HuH-7 (cell line): ENCODE data around the gene ANKS1A.
"Not testable (repeated sequence)": the region's sequence is repeated elsewhere in the genome, so short reads cannot be mapped to it uniquely, and the experiment has no call there.

ENCODE experiments used
- DNase-seq: peaks from one replicate; pipeline ENCODE4 v3.0.0; 2011; ENCODE audit warnings: low spot score

ANKS1A gene

GRCh38 chr6:34888874-34889555 is at the start of gene ANKS1A:
Gene ANKS1A, plus strand, starts transcription at chr6:34889255. Its CDS starts 148 bp downstream, at chr6:34889403.
- peak; percentile 76 for DNase-seq

GRCh38 chr6:34839666-34840352 is 49.2 kb upstream of the ANKS1A start:
- no peak for DNase-seq

GRCh38 chr6:34849066-34849465 is 40.0 kb upstream of the ANKS1A start:
- DNase-seq: not testable (repeated sequence)

- no peak for DNase-seq
These were observed 37.7 kb upstream of the ANKS1A start for GRCh38 chr6:34851361-34851760.

GRCh38 chr6:34852406-34853085 is 36.5 kb upstream of the ANKS1A start:
- no peak for DNase-seq

- no peak for DNase-seq
These were observed 33.6 kb upstream of the ANKS1A start for GRCh38 chr6:34855463-34855862.

GRCh38 chr6:34858681-34859080 is 30.4 kb upstream of the ANKS1A start:
- no peak for DNase-seq

- DNase-seq: no peak
These were observed 29.1 kb upstream of the ANKS1A start for GRCh38 chr6:34859951-34860350.

GRCh38 chr6:34860776-34861175 is 28.3 kb upstream of the ANKS1A start:
- no peak for DNase-seq

GRCh38 chr6:34864007-34864406 is 25.0 kb upstream of the ANKS1A start:
- DNase-seq: no peak

- no peak for DNase-seq
These were observed 23.9 kb upstream of the ANKS1A start for GRCh38 chr6:34865107-34865506.

- DNase-seq: no peak
These were observed 22.5 kb upstream of the ANKS1A start for GRCh38 chr6:34866509-34866908.

- no peak for DNase-seq
These were observed 21.6 kb upstream of the ANKS1A start for GRCh38 chr6:34867484-34867883.

GRCh38 chr6:34871853-34872252 is 17.2 kb upstream of the ANKS1A start:
- DNase-seq: no peak

- DNase-seq: no peak
These were observed 16.7 kb upstream of the ANKS1A start for GRCh38 chr6:34872332-34872731.

GRCh38 chr6:34875292-34876213 is 13.5 kb upstream of the ANKS1A start:
- DNase-seq: no peak

GRCh38 chr6:34876472-34876871 is 12.6 kb upstream of the ANKS1A start:
- no peak for DNase-seq

GRCh38 chr6:34877259-34877658 is 11.8 kb upstream of the ANKS1A start:
- DNase-seq: no peak

- DNase-seq: no peak
These were observed 11.1 kb upstream of the ANKS1A start for GRCh38 chr6:34877869-34878485.

- not testable (repeated sequence) for DNase-seq
These were observed 5.0 kb upstream of the ANKS1A start for GRCh38 chr6:34884073-34884472.

GRCh38 chr6:34884996-34885395 is 4.1 kb upstream of the ANKS1A start:
- no peak for DNase-seq

GRCh38 chr6:34885837-34886236 is 3.2 kb upstream of the ANKS1A start:
- not testable (repeated sequence) for DNase-seq
